Stimulated activated CD4-positive, alpha-beta T cell treated with anti-CD3 and anti-CD28 coated beads, TNF-alpha, amount 100 ng/mL, for 24 hours (primary cell): ENCODE data around the gene ITGAL.
"Not testable (repeated sequence)": the region's sequence is repeated elsewhere in the genome, so short reads cannot be mapped to it uniquely, and the experiment has no call there.

Experiments used
- DNase-seq, 3 experiments: peaks; one replicate each; pipeline ENCODE4 v3.0.0-alpha.2; 2020; ENCODE audit warnings: low read depth in 3 of 3

ITGAL gene

GRCh38 chr16:30526137-30526822, 53.7 kb downstream of the ITGAL start, which contains the start of gene ZNF768:
Gene ZNF768 (minus strand): TSS chr16:30526566. CDS start chr16:30526413, 153 bp downstream.
- DNase-seq, result peak in 1 of 3 experiments; percentile 36

- peak; percentile 83 to 98 (median 88) for DNase-seq
Observed at GRCh38 chr16:30526823-30527634, 54.5 kb downstream of the ITGAL start.

DNA sequence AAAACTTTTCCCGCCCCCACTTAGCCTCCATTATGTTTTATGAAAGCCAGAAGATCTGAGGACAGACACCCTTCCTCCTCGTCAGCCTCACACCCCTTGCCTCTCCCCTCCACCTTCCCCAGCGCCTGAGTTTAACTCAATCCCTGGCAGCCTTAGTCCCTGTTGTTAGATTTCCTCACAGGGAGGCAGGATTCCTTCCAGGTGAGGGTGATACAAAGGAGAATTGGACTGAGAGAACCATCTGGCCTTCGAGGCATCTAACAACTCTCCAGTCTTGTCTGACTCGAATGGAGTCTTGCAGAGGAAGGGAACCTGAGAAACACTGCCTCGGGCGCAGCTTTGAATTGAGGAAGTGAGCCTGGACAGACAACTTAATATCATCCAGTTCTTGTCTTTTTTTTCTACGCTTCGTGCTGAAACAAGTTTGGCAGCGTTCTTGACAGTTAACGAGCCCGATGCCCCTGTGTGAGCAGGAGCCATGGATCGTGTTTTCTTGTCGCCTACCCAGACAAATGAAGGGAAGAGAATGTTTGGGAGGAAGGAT, 55.2 kb downstream of the ITGAL start:
- DNase-seq, result no peak

DNA sequence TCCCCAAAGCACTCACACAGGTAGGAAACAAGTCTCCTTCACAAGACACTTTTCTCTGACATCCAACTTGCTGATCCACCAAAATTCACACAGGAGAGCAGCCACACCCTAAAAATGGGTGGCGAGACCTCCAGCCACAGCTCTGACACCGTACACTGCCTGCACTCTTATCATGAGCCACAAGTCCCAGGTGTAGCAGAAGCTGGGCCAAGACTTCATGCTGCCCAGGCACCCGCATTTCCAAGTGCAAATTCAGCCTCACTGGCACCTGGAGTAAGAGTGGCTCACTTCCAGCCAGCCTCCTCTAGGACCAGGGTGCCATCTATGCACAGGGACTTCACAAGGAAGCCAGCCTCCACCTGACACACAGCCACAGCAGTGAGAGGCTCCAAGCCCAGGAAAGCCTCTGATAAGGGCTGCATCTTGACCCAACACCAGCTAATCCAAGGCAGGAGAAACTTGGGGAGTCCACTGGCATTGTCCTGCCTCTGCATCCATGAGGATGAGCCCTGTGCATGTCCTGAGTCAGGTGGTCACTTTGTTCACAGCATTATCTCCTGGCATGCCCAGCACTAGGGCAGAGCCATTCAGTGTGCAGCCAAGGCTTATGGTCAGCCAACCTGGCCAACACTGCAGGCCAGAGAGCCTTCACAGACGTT, 56.4 kb downstream of the ITGAL start:
- no peak for DNase-seq

GRCh38 chr16:30530163-30531037, 57.9 kb downstream of the ITGAL start:
- no peak for DNase-seq

DNA sequence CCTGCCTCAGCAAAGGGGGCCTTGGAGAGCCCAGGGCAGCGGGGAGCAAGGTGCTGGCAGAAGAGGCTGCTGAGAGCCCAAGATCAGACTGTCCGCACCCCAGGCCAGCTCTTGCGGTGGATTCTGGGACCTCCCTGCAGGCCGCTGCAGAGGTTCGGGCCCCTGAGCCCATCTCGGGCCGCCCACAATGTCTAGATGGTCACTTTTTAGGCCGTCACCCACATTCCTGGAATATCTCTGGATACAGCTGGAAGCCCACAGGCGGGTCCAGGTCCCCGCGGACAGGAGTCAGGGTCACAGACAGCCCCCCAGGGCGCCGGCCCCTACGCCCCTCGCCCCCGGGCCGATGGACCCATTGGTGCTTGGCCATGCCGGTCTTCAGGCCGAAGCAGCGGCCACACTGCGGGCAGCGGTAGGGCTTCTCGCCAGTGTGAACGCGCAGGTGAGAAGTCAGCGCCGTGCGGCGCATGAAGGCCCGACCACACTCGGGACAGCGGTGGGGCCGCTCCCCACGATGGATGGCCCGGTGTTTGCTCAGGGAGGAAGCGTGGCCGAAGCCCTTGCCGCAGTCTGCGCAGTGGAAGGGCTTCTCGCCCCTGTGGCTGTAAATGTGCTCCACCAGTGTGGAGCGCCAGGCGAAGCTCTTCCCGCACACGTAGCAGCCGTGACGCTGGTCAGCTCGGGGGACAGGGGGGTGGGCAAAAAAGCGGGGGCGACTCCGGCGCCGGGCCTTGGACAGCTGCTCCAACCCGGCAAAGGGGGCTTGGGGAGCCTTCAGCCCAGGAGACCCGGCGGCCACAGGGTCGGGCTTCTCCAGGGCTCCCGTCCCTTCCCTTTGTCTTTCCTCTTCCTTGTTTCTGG, 60.0 kb downstream of the ITGAL start:
- DNase-seq, result no peak

- no peak for DNase-seq
Observed at GRCh38 chr16:30533146-30533522, 60.6 kb downstream of the ITGAL start.

GRCh38 chr16:30533748-30534367, 61.3 kb downstream of the ITGAL start:
- DNase-seq, result peak in 1 of 3 experiments; percentile 27

GRCh38 chr16:30534368-30535105, 62.0 kb downstream of the ITGAL start, which contains the start of gene ZNF747:
Gene ZNF747 (minus strand): TSS chr16:30534858. CDS start chr16:30534679, 179 bp downstream.
- DNase-seq, result peak; percentile 83 to 92 (median 86)

DNA sequence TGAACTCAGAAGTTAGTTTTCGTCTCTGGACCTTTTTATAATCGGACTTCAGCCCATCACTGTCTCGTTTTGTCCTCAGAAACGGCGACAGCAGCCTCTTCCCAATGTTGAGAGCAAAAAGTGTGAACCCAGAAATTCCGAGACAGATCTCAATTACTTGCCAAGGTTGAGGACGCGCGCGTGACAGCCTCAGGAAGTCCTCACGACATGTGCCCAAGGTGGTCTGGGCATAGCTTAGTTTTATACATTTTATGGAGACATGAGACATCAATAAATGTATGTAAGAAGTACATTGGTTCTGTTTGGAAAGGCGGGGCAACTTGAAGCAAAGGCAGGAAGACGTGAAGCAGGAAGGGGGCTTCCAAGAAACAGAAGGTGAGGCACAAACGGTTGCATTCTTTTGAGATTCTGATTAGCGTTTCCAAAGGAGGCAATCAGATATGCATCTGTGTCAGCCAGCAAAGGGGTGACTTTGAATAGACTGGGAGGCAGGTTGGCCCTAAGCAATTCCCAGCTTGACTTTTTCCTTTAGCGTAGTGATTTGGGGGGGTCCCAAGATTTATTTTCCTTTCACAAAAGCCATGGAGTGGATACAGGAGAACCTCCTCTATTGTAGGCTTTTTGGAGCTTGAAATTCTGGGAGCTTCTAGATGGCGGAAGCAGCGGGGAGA, 62.7 kb downstream of the ITGAL start:
- no peak for DNase-seq

GRCh38 chr16:30535777-30536190, 63.2 kb downstream of the ITGAL start:
- DNase-seq, result peak in 1 of 3 experiments; percentile 69

DNA sequence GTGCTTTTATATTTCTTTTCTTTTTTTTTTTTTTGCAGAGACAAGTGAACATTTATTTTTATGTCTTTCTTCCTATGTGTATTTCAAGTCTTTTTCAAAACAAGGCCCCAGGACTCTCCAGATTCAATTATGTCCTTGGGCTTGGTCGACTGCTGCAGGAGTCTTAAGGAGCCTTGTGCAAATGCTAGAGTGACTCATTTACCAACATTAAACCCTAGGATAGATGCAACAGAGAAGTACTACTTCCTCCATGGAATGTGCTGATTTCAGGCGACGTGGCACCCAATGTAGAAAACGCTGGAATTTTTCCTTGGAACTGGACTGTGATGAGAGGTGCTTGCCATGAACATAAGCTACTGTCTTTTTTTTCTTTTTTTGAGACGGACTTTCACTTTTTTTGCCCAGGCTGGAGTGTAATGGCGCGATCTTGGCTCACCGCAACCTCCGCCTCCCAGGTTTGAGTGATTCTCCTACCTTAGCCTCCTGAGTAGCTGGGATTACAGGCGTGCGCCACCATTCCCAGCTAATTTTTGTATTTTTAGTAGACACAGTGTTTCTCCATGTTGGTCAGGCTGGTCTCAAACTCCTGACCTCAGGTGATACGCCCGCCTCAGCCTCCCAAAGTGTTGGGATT, 64.0 kb downstream of the ITGAL start:
- DNase-seq, result not testable (repeated sequence)

- DNase-seq, result no peak
Observed at GRCh38 chr16:30539000-30539964, 66.7 kb downstream of the ITGAL start.

DNA sequence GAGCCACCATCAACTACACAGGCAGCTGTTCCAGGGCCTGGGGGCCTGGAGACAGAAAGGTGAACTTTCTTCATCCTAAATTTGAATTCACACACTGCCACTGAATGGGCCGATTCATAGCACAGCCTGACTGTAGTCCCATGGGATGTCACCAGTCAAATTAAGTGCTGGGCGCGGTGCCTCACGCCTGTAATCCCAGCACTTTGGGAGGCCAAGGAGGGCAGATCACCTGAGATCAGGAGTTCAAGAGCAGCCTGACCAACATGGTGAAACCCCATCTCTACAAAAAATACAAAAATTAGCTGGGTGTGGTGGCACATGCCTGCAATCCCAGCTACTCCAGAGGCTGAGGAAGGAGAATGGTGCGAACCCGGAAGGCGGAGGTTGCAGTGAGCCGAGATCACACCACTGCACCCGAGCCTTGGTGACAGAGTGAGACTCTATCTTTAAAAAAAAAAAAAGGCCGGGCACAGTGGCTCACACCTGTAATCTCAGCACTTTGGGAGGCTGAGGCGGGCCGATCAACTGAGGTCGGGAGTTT, 67.5 kb downstream of the ITGAL start:
- not testable (repeated sequence) for DNase-seq

GRCh38 chr16:30540916-30541464, 68.4 kb downstream of the ITGAL start:
- DNase-seq, result not testable (repeated sequence)
